GM18499 (cell line): ENCODE measurements around the gene INPP4B.

Experiments
- ATAC-seq: cut with Tn5 transposase; IDR thresholded peaks from one replicate; pipeline ENCODE4 v1.9.1; 2021; ENCODE audit warnings: moderate number of reproducible peaks; ENCODE audit not compliant: insufficient read depth, unreplicated experiment

The INPP4B gene

GRCh38 chr4:142363686-142364085 lies 482.4 kb downstream of the INPP4B start:
- ATAC-seq, result no peak

- ATAC-seq, result no peak
Observed at GRCh38 chr4:142361981-142362380, 484.1 kb downstream of the INPP4B start.

GRCh38 chr4:142360657-142361056 lies 485.4 kb downstream of the INPP4B start:
- no peak for ATAC-seq

GRCh38 chr4:142358656-142359055 lies 487.4 kb downstream of the INPP4B start:
- no peak for ATAC-seq

- no peak for ATAC-seq
Observed at GRCh38 chr4:142356801-142357200, 489.3 kb downstream of the INPP4B start.

GRCh38 chr4:142356118-142356759 lies 489.9 kb downstream of the INPP4B start:
- no peak for ATAC-seq

GRCh38 chr4:142355421-142355930 lies 490.6 kb downstream of the INPP4B start:
- ATAC-seq, result no peak

- no peak for ATAC-seq
Observed at GRCh38 chr4:142354794-142355420, 491.2 kb downstream of the INPP4B start.

- ATAC-seq, result no peak
Observed at GRCh38 chr4:142354041-142354440, 492.1 kb downstream of the INPP4B start.

GRCh38 chr4:142353149-142353738 lies 492.9 kb downstream of the INPP4B start:
- no peak for ATAC-seq

GRCh38 chr4:142352712-142353111 lies 493.4 kb downstream of the INPP4B start:
- no peak for ATAC-seq

- no peak for ATAC-seq
Observed at GRCh38 chr4:142351958-142352357, 494.1 kb downstream of the INPP4B start.

GRCh38 chr4:142350871-142351270 lies 495.2 kb downstream of the INPP4B start:
- no peak for ATAC-seq

GRCh38 chr4:142348613-142349021 lies 497.5 kb downstream of the INPP4B start:
- no peak for ATAC-seq

- no peak for ATAC-seq
Observed at GRCh38 chr4:142347241-142347640, 498.9 kb downstream of the INPP4B start.

- ATAC-seq, result no peak
Observed at GRCh38 chr4:142345924-142346323, 500.2 kb downstream of the INPP4B start.

GRCh38 chr4:142341268-142341667 lies 504.8 kb downstream of the INPP4B start:
- no peak for ATAC-seq

GRCh38 chr4:142339053-142339452 lies 507.0 kb downstream of the INPP4B start:
- ATAC-seq, result no peak

GRCh38 chr4:142336251-142336934 lies 509.7 kb downstream of the INPP4B start:
- ATAC-seq, result no peak

- ATAC-seq, result no peak
Observed at GRCh38 chr4:142334931-142335330, 511.2 kb downstream of the INPP4B start.

- no peak for ATAC-seq
Observed at GRCh38 chr4:142331646-142332045, 514.5 kb downstream of the INPP4B start.
